HCT116 (cell line): Measurements from ENCODE around the gene CAPG.

Source experiments
- FOSL1 ChIP-seq: IDR thresholded peaks from 2 replicates; pipeline ENCODE4 v1.6.1; 2012; ENCODE audit warnings: low read depth
- MAX ChIP-seq: IDR thresholded peaks from 2 replicates; pipeline ENCODE4 v1.6.1; 2012
- RAD21 ChIP-seq: IDR thresholded peaks from 2 replicates; pipeline ENCODE4 v1.6.1; 2012; ENCODE audit warnings: low read depth, mild to moderate bottlenecking
- ZBTB33 ChIP-seq: IDR thresholded peaks from 2 replicates; pipeline ENCODE4 v1.6.1; 2011; ENCODE audit warnings: mild to moderate bottlenecking, low read length, moderate library complexity; ENCODE audit not compliant: insufficient replicate concordance; ENCODE audit errors: extremely low read depth

GRCh38 chr2:85357736-85358135 is 52.4 kb downstream of the CAPG start:
- TF ChIP-seq ZBTB33 (no peak), RAD21 (no peak), MAX (no peak), FOSL1 (no peak)
